ENCODE measurements around the gene PLAC9. TPM values are rescaled to one million over a fixed set of nuclear protein-coding genes. Genes with fewer than 3 reads are reported as not detected.

Gene PLAC9
- total RNA-seq, 5 donors from 2014 or later (not counting 1 experiment from before 2014, with no cell fraction given), result not detected

GRCh38 chr10:80136134-80136571, 3.6 kb downstream of the PLAC9 start:
- no peaks in the 10 kb centered on the region for H3K36me3 ChIP-seq (ENCODE audit: control insufficient read depth in 2 of 2, extremely low read depth in 1 of 2, insufficient read depth in 1 of 2, low read length in 1 of 2)
- no peak overlapping the region for H3K4me3 Mint-ChIP-seq
- no peak for DNase-seq
- ChIA-PET CTCF (no interaction called here), POLR2A (no interaction called here)
- peaks cover 3 to 8% (median 7%) of the 10 kb centered on the region in 3 donors for H3K4me1 Mint-ChIP-seq
- peaks cover 27 to 59% of the 10 kb centered on the region in 2 donors for H3K27me3 Mint-ChIP-seq
- no peak overlapping the region for H3K27ac Mint-ChIP-seq
- peaks cover 0 to 5% of the 10 kb centered on the region in 2 experiments for H3K4me1 ChIP-seq (ENCODE audit: control insufficient read depth in 1 of 2, extremely low read depth in 1 of 2, insufficient read depth in 2 of 2, low read length in 2 of 2)
- H3K27me3 ChIP-seq (replicated peaks in 1 of 2; ENCODE audit: control insufficient read depth in 2 of 2, extremely low read depth in 1 of 2, insufficient read depth in 2 of 2, low read length in 1 of 2), result peaks cover 6 to 62% of the 10 kb centered on the region in 2 experiments
- no peaks in the 10 kb centered on the region for H3K36me3 Mint-ChIP-seq
- 77% methylated on average over 6 of the region's 8 CpGs for WGBS (ENCODE audit: insufficient coverage)
- H3K9me3 Mint-ChIP-seq, result no peaks in the 10 kb centered on the region
- no peak overlapping the region for H3K4me3 ChIP-seq (ENCODE audit: control insufficient read depth in 1 of 2, extremely low read depth in 1 of 2, low read length in 1 of 2)
- H3K9me3 ChIP-seq, result no peaks in the 10 kb centered on the region
- no peak for ATAC-seq (replicated peaks in 1 of 4)
- no peak overlapping the region for H3K27ac ChIP-seq (ENCODE audit: low read length)

- CTCF ChIA-PET, result interaction anchor here in 1 of 2 donors (0.7 kb wide), 1 partner anchor 305 kb away, joined by 3 read pairs; no protein-coding TSS in a partner anchor
- POLR2A ChIA-PET, result no interaction called here
Measured at GRCh38 chr10:80137031-80137862, 4.7 kb downstream of the PLAC9 start.

GRCh38 chr10:80137920-80138319, 5.4 kb downstream of the PLAC9 start:
- DNase-seq (no peak), ATAC-seq (replicated peaks in 1 of 4) (no peak)
- Histone ChIP-seq H3K36me3 (ENCODE audit: control insufficient read depth in 2 of 2, extremely low read depth in 1 of 2, insufficient read depth in 1 of 2, low read length in 1 of 2) (no peaks in the 10 kb centered on the region), H3K9me3 (no peaks in the 10 kb centered on the region), H3K27me3 (replicated peaks in 1 of 2; ENCODE audit: control insufficient read depth in 2 of 2, extremely low read depth in 1 of 2, insufficient read depth in 2 of 2, low read length in 1 of 2) (peaks cover 6 to 54% of the 10 kb centered on the region in 2 experiments), H3K4me3 (ENCODE audit: control insufficient read depth in 1 of 2, extremely low read depth in 1 of 2, low read length in 1 of 2) (no peak overlapping the region), H3K27ac (ENCODE audit: low read length) (no peak overlapping the region), H3K4me1 (ENCODE audit: control insufficient read depth in 1 of 2, extremely low read depth in 1 of 2, insufficient read depth in 2 of 2, low read length in 2 of 2) (no peaks in the 10 kb centered on the region)
- Mint-ChIP-seq H3K4me1 (peaks cover 1 to 3% (median 2%) of the 10 kb centered on the region in 3 donors), H3K27ac (no peak overlapping the region), H3K9me3 (no peaks in the 10 kb centered on the region), H3K4me3 (no peak overlapping the region), H3K36me3 (no peaks in the 10 kb centered on the region), H3K27me3 (peaks cover 16 to 49% of the 10 kb centered on the region in 2 donors)
- POLR2A ChIA-PET, result no interaction called here
- 58% methylated on average over 2 of the region's 4 CpGs for WGBS (ENCODE audit: insufficient coverage)
- CTCF ChIA-PET, result interaction anchor here in 1 of 2 donors (0.7 kb wide), 1 partner anchor 305 kb away, joined by 3 read pairs; no protein-coding TSS in a partner anchor

More at GRCh38 chr10:80137031-80137862, 4.7 kb downstream of the PLAC9 start:
- no peaks in the 10 kb centered on the region for H3K9me3 Mint-ChIP-seq
- DNase-seq, result no peak
- peaks cover 6 to 61% of the 10 kb centered on the region in 2 experiments for H3K27me3 ChIP-seq (replicated peaks in 1 of 2; ENCODE audit: control insufficient read depth in 2 of 2, extremely low read depth in 1 of 2, insufficient read depth in 2 of 2, low read length in 1 of 2)
- peaks cover 0 to 5% of the 10 kb centered on the region in 2 experiments for H3K4me1 ChIP-seq (ENCODE audit: control insufficient read depth in 1 of 2, extremely low read depth in 1 of 2, insufficient read depth in 2 of 2, low read length in 2 of 2)
- no peak overlapping the region for H3K4me3 ChIP-seq (ENCODE audit: control insufficient read depth in 1 of 2, extremely low read depth in 1 of 2, low read length in 1 of 2)
- no peak for ATAC-seq (replicated peaks in 1 of 4)
- H3K27ac Mint-ChIP-seq, result no peak overlapping the region
- no peak overlapping the region for H3K4me3 Mint-ChIP-seq
- H3K4me1 Mint-ChIP-seq, result peaks cover 3 to 7% (median 4%) of the 10 kb centered on the region in 3 donors
- no peaks in the 10 kb centered on the region for H3K36me3 Mint-ChIP-seq
- 91% methylated on average over 5 of the region's 14 CpGs for whole genome bisulfite sequencing (ENCODE audit: insufficient coverage)
- no peaks in the 10 kb centered on the region for H3K36me3 ChIP-seq (ENCODE audit: control insufficient read depth in 2 of 2, extremely low read depth in 1 of 2, insufficient read depth in 1 of 2, low read length in 1 of 2)
- H3K27me3 Mint-ChIP-seq, result peaks cover 19 to 51% of the 10 kb centered on the region in 2 donors
- H3K9me3 ChIP-seq, result no peaks in the 10 kb centered on the region
- H3K27ac ChIP-seq (ENCODE audit: low read length), result no peak overlapping the region

GRCh38 chr10:80139265-80139664, 6.7 kb downstream of the PLAC9 start:
- POLR2A ChIA-PET, result interaction anchor here in 1 of 2 donors (0.7 kb wide), 1 partner anchor 135 kb away, joined by 7 read pairs; no protein-coding TSS in a partner anchor
- H3K9me3 Mint-ChIP-seq, result no peaks in the 10 kb centered on the region
- H3K27ac Mint-ChIP-seq, result peak overlapping the region in 1 of 2 donors; percentile 36
- DNase-seq (no peak), ATAC-seq (replicated peaks in 1 of 4) (no peak)
- CTCF ChIA-PET, result interaction anchor here in 1 of 2 donors (0.7 kb wide), 1 partner anchor 83 kb away, joined by 3 read pairs; no protein-coding TSS in a partner anchor
- no peaks in the 10 kb centered on the region for H3K36me3 ChIP-seq (ENCODE audit: control insufficient read depth in 2 of 2, extremely low read depth in 1 of 2, insufficient read depth in 1 of 2, low read length in 1 of 2)
- 40% methylated on average over 1 of the region's 2 CpGs for WGBS (ENCODE audit: insufficient coverage)
- H3K4me3 ChIP-seq (ENCODE audit: control insufficient read depth in 1 of 2, extremely low read depth in 1 of 2, low read length in 1 of 2), result no peak overlapping the region
- H3K4me1 Mint-ChIP-seq, result peaks cover 6 to 9% (median 7%) of the 10 kb centered on the region in 3 donors
- no peaks in the 10 kb centered on the region for H3K36me3 Mint-ChIP-seq
- H3K9me3 ChIP-seq, result no peaks in the 10 kb centered on the region
- H3K4me3 Mint-ChIP-seq, result no peak overlapping the region
- H3K27ac ChIP-seq (ENCODE audit: low read length), result no peak overlapping the region
- peaks cover 7 to 38% of the 10 kb centered on the region in 2 donors for H3K27me3 Mint-ChIP-seq
- peaks cover 5 to 6% of the 10 kb centered on the region in 2 experiments for H3K4me1 ChIP-seq (ENCODE audit: control insufficient read depth in 1 of 2, extremely low read depth in 1 of 2, insufficient read depth in 2 of 2, low read length in 2 of 2)
- H3K27me3 ChIP-seq (replicated peaks in 1 of 2; ENCODE audit: control insufficient read depth in 2 of 2, extremely low read depth in 1 of 2, insufficient read depth in 2 of 2, low read length in 1 of 2), result peaks cover 0 to 45% of the 10 kb centered on the region in 2 experiments

GRCh38 chr10:80140251-80140650, 7.7 kb downstream of the PLAC9 start:
- no peak for ATAC-seq (replicated peaks in 1 of 4)
- Mint-ChIP-seq H3K4me1 (peaks cover 15 to 19% (median 15%) of the 10 kb centered on the region in 3 donors), H3K27ac (no peak overlapping the region), H3K9me3 (no peaks in the 10 kb centered on the region), H3K36me3 (no peaks in the 10 kb centered on the region), H3K27me3 (peaks cover 7 to 32% of the 10 kb centered on the region in 2 donors), H3K4me3 (no peak overlapping the region)
- DNase-seq, result no peak
- CTCF ChIA-PET, result interaction anchor here in 1 of 2 donors (0.9 kb wide), 1 partner anchor 82 kb away, joined by 3 read pairs; no protein-coding TSS in a partner anchor
- Histone ChIP-seq H3K4me3 (ENCODE audit: control insufficient read depth in 1 of 2, extremely low read depth in 1 of 2, low read length in 1 of 2) (no peak overlapping the region), H3K27ac (ENCODE audit: low read length) (no peak overlapping the region), H3K4me1 (ENCODE audit: control insufficient read depth in 1 of 2, extremely low read depth in 1 of 2, insufficient read depth in 2 of 2, low read length in 2 of 2) (peaks cover 5 to 14% of the 10 kb centered on the region in 2 experiments), H3K36me3 (ENCODE audit: control insufficient read depth in 2 of 2, extremely low read depth in 1 of 2, insufficient read depth in 1 of 2, low read length in 1 of 2) (no peaks in the 10 kb centered on the region), H3K27me3 (replicated peaks in 1 of 2; ENCODE audit: control insufficient read depth in 2 of 2, extremely low read depth in 1 of 2, insufficient read depth in 2 of 2, low read length in 1 of 2) (peaks cover 0 to 41% of the 10 kb centered on the region in 2 experiments), H3K9me3 (no peaks in the 10 kb centered on the region)
- POLR2A ChIA-PET, result no interaction called here
- 78% methylated on average over 6 of the region's 7 CpGs for WGBS (ENCODE audit: insufficient coverage)

GRCh38 chr10:80141696-80142460, 9.3 kb downstream of the PLAC9 start:
- 73% methylated on average over 9 of the region's 19 CpGs for WGBS (ENCODE audit: insufficient coverage)
- Histone ChIP-seq H3K9me3 (no peaks in the 10 kb centered on the region), H3K36me3 (ENCODE audit: control insufficient read depth in 2 of 2, extremely low read depth in 1 of 2, insufficient read depth in 1 of 2, low read length in 1 of 2) (no peaks in the 10 kb centered on the region), H3K4me1 (ENCODE audit: control insufficient read depth in 1 of 2, extremely low read depth in 1 of 2, insufficient read depth in 2 of 2, low read length in 2 of 2) (peaks cover 5 to 14% of the 10 kb centered on the region in 2 experiments), H3K27me3 (replicated peaks in 1 of 2; ENCODE audit: control insufficient read depth in 2 of 2, extremely low read depth in 1 of 2, insufficient read depth in 2 of 2, low read length in 1 of 2) (peaks cover 0 to 28% of the 10 kb centered on the region in 2 experiments), H3K4me3 (ENCODE audit: control insufficient read depth in 1 of 2, extremely low read depth in 1 of 2, low read length in 1 of 2) (no peak overlapping the region), H3K27ac (ENCODE audit: low read length) (no peak overlapping the region)
- ChIA-PET CTCF (interaction anchor here (2.4 to 3.9 kb wide), 3 partner anchors 46 to 80 kb away, joined by 13 to 93 read pairs (median 24); no protein-coding TSS in a partner anchor), POLR2A (no interaction called here)
- no peak for ATAC-seq (replicated peaks in 1 of 4)
- Mint-ChIP-seq H3K4me3 (no peak overlapping the region), H3K36me3 (no peaks in the 10 kb centered on the region), H3K4me1 (peaks cover 21 to 25% (median 21%) of the 10 kb centered on the region in 3 donors), H3K9me3 (no peaks in the 10 kb centered on the region), H3K27ac (no peak overlapping the region), H3K27me3 (peaks cover 7 to 24% of the 10 kb centered on the region in 2 donors)
- no peak for DNase-seq
